OCI-LY7 (cell line): ENCODE measurements around the gene PLPP3.

Source experiments
- EZH2phosphoT487 ChIP-seq: fragments of 200-600 bp; sonication (generic); IDR thresholded peaks from 2 replicates; pipeline ENCODE4 v1.6.1; 2018; ENCODE audit warnings: low read depth, borderline replicate concordance, mild to moderate bottlenecking, mixed run types, antibody characterized with exemption, low read length, moderate library complexity, mixed read lengths
- TF ChIP-seq, protein P1 (sequence below): fragments of 200-600 bp; sonication (generic); conservative IDR thresholded peaks from 2 replicates; pipeline ENCODE4 v1.5.1; 2014; ENCODE audit warnings: mild to moderate bottlenecking, antibody characterized with exemption, low read length, moderate library complexity, mixed read lengths

DNA sequence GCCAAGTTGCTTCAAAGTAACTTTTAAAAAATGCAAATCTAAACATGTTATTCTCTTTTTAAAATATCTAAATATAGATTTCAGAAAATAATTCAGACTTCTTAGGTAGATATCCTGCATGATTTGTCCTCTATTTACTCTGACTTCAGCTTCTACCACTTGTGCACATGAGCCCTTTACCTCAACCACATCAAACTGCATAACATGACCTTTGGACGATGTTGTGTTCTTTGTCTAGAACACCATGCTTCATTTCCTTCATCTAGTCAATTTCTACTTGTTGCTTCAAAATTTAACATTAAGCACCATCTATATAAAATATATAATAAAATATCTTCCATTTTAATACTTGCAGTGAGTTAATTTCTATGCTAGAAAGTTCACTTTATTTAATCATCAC is 96.9 kb downstream of the PLPP3 start:
- TF ChIP-seq, protein P1, sequence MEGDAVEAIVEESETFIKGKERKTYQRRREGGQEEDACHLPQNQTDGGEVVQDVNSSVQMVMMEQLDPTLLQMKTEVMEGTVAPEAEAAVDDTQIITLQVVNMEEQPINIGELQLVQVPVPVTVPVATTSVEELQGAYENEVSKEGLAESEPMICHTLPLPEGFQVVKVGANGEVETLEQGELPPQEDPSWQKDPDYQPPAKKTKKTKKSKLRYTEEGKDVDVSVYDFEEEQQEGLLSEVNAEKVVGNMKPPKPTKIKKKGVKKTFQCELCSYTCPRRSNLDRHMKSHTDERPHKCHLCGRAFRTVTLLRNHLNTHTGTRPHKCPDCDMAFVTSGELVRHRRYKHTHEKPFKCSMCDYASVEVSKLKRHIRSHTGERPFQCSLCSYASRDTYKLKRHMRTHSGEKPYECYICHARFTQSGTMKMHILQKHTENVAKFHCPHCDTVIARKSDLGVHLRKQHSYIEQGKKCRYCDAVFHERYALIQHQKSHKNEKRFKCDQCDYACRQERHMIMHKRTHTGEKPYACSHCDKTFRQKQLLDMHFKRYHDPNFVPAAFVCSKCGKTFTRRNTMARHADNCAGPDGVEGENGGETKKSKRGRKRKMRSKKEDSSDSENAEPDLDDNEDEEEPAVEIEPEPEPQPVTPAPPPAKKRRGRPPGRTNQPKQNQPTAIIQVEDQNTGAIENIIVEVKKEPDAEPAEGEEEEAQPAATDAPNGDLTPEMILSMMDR: no peak
- no peak for TF ChIP-seq EZH2phosphoT487
